NCI-H2227 treated with DMSO at 0.1 percent for 48 hours (cell line): ENCODE measurements around the gene TUBGCP5.
"Not testable (repeated sequence)": the region's sequence is repeated elsewhere in the genome, so short reads cannot be mapped to it uniquely, and the experiment has no call there.

Source experiments
- DNase-seq: peaks from one replicate; lab custom pipeline; 2025; lab: John Stamatoyannopoulos, UW

TUBGCP5 gene

DNA sequence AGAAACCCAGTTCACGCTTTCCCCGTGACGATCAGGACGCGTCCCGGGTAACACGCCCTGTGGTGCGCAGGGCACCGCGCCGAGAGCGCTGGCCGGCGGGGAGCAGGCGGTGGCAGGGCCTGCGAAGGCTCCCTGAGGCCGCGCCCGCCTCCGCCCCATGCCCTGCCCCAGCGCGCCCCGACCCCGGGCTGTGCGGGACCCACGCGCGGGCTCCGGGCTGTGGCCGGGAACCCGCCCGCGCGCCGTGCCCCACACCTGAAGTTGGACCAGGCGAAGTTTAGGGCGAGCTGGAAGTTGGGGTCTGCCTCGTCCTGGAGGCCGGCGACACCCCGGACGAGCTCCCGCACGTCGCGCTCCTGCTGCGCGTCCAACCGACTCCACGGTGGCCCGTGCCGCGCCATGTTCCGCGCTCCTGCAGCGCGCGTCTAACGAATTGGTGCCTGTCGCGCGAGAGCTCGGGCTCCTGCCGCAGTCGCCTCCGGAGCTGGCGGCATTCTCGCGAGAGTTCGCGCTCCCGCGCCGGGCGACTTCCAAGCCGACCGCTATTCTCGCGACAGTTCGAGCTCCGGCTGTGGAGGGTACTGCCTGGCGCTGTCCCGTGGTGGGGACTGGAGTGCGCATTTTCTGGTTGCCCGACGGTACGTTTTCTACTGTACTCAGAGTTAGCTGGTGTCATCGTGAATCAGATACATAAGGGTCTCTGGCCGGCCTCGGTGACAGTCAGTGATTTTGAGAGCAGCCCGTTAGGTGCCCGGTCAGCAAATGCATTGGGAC is at the start of gene TUBGCP5:
Gene TUBGCP5 (minus strand): TSS at position 427 of the 774 bp plus-strand sequence. CDS start 26 bp downstream, at position 401.
- peak; percentile 31 for DNase-seq

- no peak for DNase-seq
These were observed 43.7 kb upstream of the TUBGCP5 start for GRCh38 chr15:23083115-23083514.

DNA sequence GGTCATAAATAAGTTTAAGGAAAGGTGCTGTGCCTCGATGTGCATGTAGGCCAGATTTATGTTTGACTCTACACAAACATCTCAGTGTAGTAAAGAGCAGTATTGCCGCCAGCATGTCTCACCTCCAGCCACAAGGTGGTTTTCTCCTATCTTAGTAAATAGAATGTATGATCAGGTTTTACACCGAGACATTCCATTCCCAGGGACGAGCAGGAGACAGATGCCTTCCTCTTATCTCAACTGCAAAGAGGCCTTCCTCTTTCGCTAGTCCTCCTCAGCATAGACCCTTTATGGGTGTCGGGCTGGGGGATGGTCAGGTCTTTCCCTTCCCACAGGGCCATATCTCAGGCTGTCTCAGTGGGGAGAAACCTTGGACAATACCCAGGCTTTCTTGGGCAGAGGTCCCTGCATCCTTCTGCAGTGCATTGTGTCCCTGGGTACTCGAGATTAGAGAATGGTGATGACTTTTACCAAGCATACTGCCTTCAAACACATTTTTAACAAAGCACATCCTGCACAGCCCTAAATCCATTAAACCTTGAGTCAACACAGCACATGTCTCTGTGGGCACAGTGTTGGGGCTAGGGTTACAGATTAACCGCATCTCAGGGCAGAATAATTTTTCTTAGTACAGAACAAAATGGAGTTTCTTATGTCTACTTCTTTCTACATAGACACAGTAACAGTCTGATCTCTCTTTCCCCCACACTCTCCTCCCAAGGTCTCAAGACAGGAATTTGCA is 42.8 kb upstream of the TUBGCP5 start:
- not testable (repeated sequence) for DNase-seq

DNA sequence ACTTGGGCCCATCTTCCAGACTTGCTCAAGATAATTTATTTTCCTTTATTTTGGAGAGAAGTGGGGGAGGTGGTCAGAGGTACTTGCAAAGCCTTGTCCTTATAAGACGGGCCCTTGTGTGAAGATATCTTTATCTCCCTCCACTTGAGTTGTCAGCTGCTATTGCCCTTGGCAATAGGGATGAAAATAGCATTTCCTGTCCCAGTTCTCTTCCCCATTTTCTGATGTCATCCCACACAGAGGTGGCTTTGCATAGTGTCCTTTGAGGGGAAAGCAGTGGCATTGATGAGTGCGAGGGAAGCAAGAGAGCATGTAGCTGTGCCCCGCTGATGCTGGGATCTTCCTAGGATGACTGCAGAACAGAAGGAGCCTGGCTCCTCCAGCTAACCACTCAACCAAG is 41.9 kb upstream of the TUBGCP5 start:
- DNase-seq: no peak

- no peak for DNase-seq
These were observed 40.4 kb upstream of the TUBGCP5 start for GRCh38 chr15:23079766-23080165.

DNA sequence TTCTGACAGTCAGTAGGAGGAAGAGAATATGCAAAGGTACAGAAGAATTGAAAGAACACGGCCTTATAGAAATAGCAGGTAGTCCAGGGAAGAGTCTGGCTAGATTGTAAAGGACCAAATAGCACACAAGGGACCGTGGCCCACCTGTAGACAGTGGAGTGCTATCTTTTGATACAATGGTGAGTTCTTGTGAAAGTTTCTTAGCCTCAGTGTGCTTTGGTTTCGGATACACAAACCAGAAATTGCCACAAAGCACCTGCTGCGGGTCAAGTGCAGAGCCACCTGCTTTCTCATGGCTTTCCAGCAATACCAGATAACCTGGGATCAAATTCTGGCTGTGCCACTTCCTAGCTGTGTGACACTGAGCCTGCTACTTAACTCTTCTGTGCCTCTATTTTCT is 36.6 kb upstream of the TUBGCP5 start:
- no peak for DNase-seq

GRCh38 chr15:23074684-23075083 is 35.3 kb upstream of the TUBGCP5 start:
- DNase-seq: no peak

- no peak for DNase-seq
These were observed 34.7 kb upstream of the TUBGCP5 start for GRCh38 chr15:23073890-23074646.

GRCh38 chr15:23072633-23073032 is 33.3 kb upstream of the TUBGCP5 start:
- no peak for DNase-seq

DNA sequence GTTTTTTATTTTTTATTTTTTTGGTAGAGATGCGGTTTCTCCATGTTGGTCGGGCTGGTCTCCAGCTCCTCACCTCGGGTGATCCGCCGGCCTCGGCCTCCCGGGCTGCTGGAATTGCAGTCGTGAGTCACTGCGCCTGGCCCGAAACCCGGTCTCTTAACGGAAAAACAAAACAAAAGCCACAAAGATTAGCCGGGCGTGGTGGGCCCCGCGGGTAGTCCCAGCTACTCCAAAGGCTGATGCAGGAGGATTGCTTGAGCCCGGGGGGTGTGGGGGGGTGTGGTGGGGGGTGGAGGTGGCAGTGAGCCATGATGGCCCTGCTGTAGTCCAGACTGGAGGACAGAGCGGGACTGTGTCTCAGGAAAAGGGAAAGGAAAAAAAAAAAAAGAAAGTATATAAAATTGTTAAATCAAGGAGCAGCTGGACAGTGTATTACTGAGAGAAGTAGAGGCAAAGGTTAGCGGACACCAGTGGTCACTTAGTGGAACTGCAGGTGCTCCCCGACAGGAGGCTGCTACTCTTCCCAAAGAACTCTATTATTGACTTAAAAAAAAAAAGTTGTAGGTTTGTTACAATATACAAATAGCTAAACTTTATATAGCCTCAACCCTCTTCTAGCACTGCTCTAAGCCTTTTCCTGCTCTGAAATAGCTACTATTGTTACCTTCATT is 30.3 kb upstream of the TUBGCP5 start:
- no peak for DNase-seq

GRCh38 chr15:23067416-23067815 is 28.0 kb upstream of the TUBGCP5 start:
- no peak for DNase-seq

DNA sequence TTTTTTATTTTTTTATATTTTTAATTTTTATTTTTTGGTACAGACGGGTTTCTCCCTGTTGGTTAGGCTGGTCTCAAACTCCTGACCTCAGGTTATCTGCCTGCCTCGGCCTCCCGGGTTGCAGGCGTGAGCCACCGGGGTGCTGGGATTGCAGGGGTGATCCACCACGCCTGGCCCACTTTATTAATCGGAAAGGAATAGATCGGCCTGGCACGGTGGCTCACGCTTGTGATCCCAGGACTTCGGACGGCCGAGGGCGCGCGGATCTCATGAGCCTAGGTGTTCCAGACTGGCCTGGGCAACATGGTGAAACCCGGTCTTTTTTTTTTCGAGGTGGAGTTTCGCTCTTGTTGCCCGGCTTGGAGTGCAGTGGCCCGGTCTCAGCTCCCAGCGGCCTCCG is 26.5 kb upstream of the TUBGCP5 start:
- DNase-seq: no peak

DNA sequence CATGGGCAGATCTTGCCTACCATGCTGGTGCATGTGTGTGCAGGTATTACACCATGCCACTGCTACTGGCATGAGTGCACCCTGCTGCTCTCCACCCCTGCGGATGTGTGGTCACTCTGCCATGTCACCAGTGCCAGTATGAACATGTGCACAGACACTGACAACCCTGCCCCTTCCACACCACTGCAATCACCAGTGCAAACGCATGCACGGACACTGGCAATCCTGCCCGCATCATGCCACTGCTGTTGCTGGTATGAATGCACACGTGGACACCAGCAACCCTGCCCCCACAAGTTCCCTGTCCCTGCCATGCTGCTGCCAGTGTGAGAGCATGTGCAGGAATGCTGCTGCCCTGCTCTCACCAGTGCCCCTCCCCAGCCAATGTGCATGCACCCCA is 24.8 kb upstream of the TUBGCP5 start:
- DNase-seq: no peak

DNA sequence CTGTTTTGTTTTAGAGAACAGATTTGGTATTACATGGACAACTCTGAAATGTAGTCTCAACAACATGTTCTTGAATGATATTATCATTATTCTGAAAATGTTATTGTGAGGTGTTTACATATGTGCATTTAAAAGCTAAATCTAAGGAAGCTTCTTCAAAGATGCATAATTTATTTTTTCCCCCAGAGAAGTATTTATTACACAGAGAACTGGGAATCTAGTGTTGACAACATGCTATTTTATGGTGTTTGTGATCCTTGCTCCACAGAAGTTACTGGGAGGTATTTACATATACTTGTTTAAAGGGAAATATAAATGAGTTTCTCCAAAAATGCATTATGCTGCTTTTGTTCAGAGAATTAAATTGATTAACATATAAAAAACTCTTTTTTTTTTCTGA is 18.3 kb upstream of the TUBGCP5 start:
- DNase-seq: no peak

DNA sequence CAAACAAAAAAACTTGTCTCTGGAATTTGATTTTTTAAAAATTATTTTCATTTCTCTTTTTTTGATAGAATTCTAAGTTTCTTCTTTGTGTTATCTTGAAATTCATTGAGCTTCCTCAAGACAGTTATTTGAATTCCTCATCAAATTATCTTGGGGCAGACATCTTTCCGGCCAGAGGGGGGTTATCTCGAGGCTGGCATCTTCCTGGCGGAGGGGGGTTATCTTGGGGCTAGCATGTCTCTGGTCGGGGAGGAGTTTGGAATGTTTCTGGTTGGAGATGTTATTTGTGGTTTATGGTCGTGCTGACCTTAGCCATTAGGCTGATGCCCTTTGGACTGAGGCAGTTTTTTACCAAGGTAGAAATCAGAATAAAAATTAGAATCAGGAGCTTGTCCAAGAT is 15.9 kb upstream of the TUBGCP5 start:
- DNase-seq: no peak

GRCh38 chr15:23052522-23052921 is 13.2 kb upstream of the TUBGCP5 start:
- DNase-seq: no peak

DNA sequence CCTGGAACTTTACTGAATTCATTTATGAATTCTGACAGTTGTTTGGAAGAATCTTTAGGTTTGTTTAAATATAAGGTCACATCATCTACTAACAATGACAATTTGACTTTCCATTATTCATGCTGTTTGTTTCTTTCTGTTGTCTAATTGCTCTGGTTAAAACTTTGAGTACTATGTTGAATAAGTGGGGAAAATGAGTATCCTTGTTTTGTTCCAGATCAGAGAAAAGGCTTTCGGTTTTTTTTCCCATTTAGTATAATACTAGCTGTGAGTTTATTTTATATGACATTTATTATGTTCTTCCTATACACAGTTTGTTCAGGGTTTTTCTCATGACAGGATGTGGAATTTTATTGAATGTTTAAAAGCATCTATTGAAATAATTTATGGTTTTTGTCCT is 11.3 kb upstream of the TUBGCP5 start:
- DNase-seq: no peak

- no peak for DNase-seq
These were observed 10.7 kb upstream of the TUBGCP5 start for GRCh38 chr15:23049984-23050628.

DNA sequence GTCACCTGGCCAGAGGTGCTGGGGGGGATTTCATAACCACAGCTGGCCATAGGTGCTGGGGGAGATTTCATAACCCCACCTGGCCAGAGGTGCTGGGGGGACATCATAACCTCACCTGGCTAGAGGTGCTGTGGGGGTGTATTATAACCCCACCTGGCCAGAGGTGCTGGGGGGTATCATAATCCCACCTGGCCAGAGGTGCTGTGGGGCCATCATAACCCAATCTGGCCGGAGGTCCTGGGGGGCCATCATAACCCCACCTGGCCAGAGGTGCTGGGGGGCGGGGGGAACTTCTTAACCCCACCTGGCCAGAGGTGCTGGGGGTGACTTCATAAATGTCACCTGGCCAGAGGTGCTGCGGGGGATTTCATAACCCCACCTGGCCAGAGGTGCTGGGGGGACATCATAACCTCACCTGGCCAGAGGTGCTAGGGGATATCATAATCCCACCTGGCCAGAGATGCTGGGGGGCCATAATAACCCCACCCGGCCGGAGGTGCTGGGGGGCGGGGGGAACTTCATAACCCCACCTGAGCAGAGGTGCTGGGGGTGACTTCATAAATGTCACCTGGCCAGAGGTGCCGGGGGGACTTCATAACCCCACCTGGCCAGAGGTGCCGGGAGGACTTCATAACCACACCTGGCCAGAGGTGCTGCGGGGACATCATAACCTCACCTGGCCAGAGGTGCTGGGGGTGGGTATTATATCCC is 9.4 kb upstream of the TUBGCP5 start:
- not testable (repeated sequence) for DNase-seq

DNA sequence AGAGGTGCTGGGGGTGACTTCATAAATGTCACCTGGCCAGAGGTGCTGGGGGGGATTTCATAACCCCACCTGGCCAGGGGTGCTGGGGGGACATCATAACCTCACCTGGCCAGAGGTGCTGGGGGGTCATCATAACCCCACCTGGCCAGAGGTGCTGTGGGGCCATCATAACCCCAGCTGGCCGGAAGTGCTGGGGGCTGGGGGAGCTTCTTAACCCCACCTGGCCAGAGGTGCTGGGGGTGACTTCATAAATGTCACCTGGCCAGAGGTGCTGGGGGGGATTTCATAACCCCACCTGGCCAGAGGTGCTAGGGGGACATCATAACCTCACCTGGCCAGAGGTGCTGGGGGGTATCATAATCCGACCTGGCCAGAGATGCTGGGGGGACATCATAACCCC is 4.6 kb upstream of the TUBGCP5 start:
- not testable (repeated sequence) for DNase-seq

- DNase-seq: not testable (repeated sequence)
These were observed 4.2 kb upstream of the TUBGCP5 start for GRCh38 chr15:23043535-23043934.
